GM18873 (cell line): ENCODE results near the gene CD82.
A peak's percentile ranks its signal among the peaks of the same experiment; 100 is the strongest.

Experiments used
- ATAC-seq: cut with Tn5 transposase; IDR thresholded peaks from one replicate; pipeline ENCODE4 v1.9.1; 2021; ENCODE audit warnings: mild to moderate bottlenecking, moderate library complexity, moderate number of reproducible peaks; ENCODE audit not compliant: unreplicated experiment, low FRiP score

CD82 gene, protein sequence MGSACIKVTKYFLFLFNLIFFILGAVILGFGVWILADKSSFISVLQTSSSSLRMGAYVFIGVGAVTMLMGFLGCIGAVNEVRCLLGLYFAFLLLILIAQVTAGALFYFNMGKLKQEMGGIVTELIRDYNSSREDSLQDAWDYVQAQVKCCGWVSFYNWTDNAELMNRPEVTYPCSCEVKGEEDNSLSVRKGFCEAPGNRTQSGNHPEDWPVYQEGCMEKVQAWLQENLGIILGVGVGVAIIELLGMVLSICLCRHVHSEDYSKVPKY

DNA sequence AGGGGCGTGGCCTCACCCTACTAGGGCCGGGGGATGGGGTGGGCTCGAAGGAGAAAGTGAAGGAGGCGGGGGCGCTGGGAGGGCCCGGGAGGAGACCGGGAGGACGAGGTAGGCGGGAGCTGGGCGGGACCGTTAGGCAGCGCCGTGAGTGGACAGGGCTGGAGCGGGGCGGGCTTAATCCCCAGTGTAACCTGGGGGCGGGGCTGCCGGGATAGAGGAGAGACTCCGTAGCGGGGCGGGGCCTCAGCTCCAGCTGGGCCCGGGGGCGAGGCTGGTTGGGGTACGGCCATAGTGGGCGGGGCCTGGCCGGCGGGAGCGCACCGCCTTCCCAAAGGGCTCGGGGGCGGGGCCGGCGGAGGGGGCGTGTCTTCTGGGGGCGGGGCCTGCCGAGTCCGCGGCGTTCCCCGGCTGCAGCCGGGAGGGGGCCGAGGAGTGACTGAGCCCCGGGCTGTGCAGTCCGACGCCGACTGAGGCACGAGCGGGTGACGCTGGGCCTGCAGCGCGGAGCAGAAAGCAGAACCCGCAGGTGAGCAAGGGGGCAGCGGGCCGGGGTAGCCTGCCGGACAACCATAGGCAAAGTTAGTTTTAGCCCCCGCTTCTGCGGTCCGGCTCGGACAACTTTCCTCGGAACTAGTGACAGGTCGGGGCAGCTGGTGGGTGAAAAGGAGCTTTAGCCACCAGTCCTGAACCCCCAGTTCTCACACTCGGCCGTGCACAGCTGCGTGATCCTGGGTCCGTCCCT, at the start of gene CD82:
Gene CD82 (plus strand): TSS at position 453 of the 742 bp plus-strand sequence. CDS start 29,000 bp downstream, outside the sequence.
- peak; percentile 62 for ATAC-seq

DNA sequence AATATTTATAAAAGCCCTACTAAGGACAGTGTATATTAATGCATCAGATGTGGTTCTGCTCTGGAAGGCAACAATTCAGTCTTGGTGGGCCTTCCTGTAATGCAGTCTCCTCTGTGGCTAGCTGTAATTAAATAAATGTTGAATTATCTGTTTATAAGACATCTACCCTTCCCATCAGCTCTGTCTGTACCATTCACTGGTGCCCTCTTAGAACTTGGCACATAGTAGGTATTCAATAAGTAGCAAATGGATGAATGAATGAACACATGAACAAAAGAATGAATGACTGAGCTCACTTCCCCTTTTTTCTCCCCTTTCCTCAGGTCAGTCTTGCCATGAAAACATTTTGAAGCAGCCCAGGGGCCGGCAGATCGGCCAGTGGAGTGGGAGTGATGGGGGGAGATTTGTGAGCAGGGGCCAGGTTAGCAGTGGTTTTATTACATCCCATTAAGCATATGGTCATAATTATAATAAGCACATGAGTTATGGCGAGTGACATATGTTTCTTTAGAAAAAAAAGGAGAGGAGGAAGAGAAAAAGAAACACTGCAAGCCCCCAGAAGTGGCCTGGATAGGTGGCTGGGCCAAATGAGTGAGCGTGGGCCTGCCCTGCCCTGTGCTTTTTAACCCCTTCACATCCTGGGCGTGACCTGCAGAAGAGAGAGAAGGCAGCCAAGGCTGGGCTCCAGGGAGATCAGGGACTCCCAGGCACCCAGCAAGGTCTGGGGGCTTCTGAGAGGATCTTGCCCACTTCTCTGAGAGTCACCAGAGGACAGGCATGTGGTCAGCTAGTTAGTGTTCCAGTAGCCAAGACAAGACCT, 48.6 kb upstream of the CD82 start:
- no peak for ATAC-seq

DNA sequence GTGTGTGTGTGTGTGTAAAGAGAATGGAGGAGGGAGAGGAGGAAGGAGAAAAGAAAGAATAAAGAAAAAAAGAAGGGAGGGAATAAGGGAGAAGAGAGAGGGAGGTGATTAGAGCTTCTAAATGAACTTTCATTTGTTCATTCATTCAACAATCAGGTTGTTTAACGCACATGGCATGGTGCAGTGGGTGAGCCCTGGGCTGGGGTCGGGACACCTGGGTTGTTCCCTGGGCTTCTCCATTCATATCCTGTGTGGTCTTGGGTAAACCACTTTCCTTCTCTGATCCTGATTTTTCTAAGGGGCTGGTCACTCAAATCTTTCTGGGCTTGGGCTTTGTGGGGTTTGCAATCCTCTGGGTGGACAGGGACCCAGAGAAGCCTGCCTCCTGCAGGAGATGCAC, 47.9 kb upstream of the CD82 start:
- no peak for ATAC-seq

DNA sequence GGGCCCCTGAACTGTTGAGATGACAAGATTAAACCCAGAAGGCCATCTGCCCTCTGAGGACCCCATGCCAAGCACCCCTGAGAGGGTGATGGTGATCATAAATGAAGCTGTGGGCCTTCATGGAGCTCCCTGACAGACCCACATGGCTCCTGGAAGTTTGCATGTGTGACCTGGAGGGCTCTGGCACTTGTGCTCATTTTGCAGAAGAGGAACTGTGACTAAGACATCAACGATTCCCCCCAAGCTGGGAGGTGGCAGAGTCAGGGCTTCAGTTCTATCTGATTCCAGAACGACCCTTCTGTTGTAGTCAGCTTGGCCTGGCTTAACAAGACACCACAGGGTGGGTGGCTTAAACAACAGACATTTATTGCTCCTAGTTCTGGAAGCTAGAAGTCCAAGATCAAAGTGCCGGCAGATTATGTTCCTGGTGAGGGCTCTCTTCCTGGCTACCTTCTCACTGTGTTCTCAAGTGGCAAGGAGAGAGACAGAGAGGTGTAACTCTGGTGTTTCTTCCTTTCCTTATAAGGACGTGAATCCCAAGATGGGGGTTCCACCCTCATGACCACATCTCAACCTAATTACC, 46.4 kb upstream of the CD82 start:
- ATAC-seq: no peak

DNA sequence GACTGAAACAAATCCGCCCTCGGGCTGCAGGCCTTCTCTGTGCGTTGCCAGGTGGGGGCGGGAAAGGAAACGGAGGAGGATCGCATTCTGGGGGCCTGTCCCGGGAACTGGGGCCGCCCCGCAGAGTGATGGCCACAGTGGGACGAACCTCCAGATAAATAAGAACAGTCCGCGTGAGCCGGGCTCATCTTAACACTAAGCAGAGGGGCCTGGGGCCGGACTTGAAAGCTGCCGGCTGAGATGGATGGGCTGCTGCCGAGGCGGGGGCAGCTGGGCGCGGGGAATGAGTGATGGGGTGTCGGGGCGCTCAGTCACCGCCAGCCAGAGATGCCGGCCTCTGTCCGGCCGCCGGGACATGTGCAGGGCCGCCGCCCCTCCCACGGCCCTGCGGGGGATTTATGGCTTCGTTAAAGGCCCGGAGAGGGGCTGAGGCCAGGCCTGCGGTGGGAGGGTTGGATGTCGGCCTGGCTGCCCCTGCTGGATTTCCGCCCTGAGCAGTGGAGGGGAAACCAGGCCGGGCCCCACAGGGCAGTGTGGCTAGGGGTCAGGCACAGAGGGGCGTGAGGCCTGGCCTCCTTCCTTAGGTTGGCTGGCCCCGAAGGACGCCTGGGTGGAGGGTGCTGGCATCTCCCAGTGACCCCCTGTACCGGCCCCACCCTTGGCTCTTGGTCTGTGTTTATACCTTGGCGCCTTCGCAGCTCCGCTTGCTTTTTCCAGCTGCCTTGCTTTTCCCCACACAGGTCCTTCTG, 45.3 kb upstream of the CD82 start:
- no peak for ATAC-seq

DNA sequence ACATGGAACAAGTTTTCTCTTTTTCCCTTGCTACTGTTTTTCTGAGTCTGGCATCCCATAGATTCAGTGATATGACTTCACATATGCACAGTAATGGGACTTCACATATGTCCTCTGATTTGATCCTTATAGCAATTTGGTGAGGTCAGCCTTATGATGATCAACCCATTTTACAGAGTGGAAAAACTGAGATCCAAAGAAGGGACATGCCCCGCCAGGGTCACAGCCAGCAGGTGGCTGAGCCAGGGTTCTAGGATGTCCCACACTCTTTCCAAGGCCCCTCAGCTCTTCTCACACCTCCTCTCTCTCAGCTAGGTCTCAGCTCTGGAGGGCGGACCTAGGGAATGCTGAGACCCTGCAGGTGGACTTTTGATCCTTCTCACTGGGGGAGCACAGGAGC, 44.3 kb upstream of the CD82 start:
- ATAC-seq: no peak

DNA sequence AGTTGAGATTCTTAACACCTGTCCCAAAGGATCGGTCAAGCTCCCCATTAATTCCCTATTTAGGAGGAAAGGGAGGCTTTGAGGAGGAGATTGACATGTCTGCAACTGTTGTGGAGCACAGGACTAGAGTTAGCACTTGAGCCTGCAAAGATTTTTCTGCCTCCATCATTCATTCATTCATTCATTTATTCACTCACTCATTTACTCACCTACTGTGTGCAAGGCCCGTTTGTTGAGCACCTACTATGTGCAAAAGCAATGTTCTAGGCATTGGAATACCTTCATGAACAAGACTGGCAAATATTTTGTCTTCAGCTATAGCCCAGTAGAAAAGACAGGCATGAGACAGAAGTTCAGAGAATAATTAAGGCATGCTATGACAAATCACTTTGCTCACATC, 43.2 kb upstream of the CD82 start:
- no peak for ATAC-seq

DNA sequence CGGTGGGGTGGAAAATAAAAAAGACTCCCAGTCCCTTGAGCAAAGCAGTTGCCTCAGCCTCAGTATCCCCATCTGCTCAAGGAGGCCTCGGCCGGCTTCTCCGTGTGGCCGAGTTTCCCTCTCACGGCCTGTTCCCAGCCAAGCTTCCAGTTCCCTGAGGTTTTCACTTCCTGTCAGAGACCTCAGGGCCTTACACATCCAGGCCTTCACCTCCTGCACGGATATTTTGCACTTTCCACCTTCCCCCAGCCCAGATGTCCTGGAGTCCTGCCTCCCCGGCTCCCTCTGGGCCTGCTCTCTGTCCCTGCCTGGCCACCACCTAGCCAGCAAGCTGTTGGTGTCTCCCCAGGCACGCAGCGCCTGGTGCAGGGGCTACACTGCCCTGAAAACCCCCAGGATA, 41.1 kb upstream of the CD82 start:
- ATAC-seq: no peak

DNA sequence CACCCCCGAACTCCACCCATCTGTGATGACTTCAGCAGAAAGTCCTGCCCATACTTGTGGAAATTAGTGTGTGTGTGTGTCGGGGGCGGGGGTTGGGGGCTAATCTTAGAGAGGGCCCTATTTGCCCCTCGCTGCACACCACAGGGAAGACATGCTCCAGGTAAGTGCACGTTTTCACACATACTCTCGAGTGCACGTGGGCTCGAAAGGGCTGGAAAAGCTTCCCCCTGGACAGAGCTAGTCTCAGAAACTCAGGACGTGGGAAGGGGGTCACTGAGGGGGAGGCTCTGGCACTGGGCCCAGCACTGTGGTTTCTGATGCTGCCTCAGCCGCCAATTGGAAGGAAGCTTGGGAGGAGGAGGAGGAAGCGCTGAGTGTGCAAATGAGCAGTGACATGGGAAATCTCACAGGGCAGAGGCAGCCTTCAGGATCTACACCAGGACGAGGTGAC, 40.7 kb upstream of the CD82 start:
- ATAC-seq: no peak

DNA sequence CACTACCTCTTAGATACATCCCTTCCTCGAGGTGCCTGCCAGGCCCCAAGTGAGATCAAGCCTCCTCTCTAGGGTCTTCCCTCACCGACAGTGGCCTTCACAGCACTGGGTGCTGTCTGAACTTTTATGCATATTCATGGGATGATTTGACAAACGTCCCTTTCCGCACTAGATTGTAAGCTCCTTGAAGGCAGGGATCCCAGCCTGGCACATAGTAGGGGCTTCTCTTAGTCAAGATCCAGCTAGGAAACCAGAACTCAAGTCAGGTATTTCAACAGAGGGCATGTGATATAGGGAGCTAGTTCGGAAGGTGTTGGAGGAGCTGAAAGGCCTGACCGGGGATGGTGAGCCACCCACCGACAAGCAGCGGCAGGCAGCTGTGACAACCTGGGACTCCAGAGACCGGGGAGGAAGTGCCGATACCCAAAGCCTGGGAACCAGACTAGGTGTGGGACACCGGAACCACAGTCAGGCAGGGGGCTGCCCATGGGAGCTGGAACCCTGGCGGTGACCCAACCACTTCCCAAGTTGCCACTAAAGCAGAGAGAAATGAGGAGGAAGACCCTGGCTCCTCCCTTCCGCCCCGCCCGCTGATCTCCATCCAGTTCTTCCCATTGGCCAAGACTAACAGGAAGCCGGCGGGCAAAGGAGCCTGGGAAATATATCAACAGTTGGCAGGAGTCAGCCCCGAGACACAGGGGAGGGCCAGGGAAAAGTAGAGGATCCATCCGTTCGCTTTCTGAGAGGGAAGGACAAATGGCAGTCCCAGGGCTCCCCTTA, 39.8 kb upstream of the CD82 start:
- no peak for ATAC-seq

DNA sequence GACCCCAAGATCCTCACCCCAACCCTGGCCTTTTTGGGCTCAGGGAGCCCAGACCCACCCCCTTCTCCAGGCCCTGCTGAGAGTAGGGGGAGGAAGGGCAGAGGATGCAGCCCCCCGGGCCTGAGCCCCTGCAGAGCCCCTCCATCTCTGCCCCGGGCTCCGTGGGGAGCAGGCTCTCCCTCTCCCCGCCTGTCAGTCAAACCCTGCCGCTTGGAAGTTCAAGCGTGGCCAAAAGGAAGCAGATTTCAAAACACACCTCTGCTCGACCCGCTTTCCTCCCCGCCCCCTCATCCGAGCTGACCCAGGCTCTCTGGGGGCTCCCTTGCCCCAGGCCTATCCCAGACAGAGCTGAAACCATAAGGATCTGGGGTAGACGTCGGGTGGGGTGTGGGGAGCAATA, 39.0 kb upstream of the CD82 start:
- no peak for ATAC-seq

DNA sequence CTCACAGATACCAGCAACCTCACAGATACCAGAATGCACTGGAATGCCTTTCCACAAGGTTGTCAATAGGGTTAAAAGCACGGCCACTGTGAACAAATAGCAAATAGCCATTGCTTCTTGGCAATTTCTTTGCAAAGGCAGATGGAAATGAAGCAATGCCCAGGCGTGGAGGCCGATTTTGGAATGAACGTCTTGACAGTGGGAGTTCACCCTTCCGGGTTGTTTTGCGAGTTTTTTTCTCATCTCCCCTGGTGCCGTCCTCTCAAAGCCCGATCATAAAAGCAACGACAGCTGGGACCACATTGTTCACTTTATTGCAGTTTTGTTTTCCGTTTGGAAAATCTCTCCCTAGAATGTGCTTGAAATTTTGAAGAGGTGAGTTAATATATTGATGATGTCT, 38.0 kb upstream of the CD82 start:
- ATAC-seq: no peak

DNA sequence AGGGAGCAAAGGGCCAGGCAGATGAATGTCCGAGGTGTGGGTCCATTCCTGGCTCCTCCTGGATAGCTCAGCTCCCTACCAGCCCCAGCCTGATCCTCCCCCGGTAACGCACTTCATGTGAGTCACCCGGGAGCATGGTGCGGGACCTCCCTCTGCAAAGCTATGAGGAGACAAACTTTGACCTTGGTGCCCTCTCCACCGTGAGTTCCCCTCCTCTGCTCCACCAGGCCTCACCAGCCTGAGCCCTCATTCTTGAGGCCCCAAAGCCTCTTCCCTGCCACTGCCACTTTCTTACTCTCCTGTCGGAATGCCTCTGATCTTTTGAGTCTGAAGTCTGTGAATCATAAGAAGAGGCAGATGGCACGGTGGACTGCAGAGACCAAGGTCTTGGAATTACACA, 37.4 kb upstream of the CD82 start:
- no peak for ATAC-seq

DNA sequence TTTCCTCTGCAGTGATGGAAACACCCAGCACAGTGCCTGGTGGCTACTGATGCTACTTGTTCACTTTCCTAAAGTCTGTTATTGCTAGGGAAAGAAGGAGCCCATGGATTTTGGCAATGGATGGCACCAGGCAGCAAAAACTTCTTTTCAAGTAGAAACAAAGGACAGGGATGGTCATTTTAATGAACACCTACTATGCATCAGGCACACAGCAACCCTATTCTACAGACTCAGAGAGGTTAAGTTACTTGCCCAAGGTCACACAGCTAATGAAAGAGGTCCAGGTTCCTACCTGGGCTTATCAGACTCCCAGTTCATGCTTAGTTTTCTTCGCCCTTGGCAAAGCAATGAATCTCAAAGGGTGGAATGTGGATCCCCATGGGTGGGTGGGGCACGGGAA, 36.9 kb upstream of the CD82 start:
- no peak for ATAC-seq

DNA sequence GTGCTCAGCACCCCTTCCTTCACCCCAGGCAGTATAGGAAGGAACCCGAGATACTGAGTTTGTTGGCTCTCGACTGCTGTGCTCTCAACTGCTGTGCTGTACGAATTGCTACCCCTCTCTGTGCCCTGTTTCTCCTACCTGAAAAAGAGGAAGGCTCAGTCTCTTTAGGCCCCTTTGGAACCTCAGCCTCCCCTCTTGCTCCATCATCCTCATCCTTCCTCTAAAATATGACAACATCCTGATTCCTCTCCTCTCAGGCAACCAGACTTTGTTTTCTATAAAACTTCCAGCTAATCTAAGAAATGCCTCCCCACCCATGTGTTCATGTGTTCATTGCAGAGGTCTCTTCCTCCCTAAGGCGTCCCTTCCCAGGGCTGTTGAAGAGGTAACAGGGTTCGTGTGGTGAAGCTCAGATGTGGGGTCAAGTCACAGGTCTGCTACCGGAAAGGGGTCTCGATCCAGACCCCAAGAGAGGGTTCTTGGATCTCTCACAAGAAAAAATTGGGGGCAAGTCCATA, 35.5 kb upstream of the CD82 start:
- ATAC-seq: no peak

DNA sequence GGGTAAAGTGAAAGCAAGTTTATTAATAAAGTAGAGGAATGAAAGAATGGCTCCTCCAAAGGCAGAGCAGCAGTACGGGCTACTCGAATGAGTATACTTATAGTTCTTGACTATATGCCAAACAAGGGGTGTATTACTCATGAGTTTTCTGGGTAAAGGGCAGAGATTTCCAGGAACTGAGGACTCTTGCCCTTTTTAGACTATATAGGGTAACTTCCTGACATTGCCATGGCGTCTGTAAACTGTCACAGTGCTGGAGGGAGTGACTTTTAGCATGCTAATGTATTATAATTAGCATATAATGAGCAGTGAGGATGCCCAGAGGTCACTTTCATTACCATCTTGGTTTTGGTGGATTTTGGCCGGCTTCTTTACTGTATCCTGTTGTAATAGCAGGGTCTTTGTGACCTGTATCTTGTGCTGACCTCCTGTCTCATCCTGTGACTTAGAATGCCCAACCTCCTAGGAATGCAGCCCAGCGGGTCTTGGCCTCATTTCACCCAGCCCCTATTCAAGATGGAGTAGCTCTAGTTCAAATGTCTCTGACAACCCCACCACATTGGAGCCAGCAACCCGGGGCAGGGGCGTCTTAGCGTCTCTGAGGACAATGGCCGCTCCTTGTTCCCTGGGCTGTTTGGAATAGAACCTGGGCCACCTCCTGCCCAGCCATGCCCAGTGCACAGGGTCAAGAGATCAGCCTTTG, 34.9 kb upstream of the CD82 start:
- no peak for ATAC-seq

DNA sequence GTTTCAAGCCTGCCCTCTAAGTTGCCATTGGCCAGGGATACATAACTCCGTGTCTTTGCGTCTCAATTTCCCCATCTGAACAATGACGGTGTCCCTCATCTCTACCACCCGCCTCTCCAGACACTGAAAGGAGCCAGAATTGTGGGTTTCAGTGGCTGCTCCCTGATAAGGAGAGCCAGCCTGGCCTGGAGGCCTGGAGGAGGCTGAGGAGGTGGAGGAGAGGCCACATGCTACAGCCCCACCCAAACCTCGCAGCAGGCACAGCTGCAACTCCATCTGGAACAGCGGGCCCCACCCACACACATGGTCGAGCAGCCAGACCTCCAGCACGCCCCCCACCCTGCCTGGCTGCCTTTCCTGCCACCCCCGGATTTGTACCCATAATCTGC, 34.4 kb upstream of the CD82 start:
- no peak for ATAC-seq

DNA sequence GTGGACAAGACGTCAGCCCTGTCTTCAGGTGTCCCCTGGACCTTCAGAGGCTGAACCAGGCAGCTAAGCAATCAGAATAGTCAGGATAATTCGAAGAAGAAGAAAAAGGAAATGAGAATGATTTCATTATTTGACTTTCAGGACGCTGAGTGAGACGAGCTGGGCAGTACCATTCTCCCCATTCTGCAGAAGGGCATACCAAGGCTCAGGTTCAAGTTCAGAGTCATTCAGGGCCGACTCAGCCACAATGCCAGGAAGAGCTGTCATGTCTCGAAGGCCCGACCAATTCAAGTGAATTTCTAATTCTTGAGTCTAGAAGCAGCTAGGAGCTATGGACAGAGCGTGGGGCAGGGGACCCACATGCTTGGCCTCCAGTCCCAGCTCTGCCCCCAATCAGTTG, 33.8 kb upstream of the CD82 start:
- no peak for ATAC-seq

DNA sequence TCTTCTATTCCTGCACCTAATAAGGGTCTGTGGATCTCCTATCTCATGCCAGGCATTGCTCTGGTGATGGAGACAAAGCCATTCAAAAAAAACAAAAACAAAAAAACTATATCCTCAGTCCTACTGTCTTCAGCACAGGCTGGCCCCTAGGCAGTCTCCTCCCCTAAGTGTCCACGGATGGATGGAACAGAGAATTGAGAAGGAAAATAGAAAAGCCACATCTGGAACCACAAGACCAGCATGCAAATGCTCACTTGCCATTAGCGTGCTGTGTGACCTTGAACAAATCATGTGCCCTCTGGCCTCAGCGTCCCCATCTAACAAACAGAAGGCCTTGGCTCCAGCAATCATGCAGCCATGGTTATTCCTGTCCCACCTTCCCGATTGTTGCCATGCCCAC, 32.7 kb upstream of the CD82 start:
- ATAC-seq: no peak
